BJ (cell line): ENCODE data around the gene NUDT9. TPM values are rescaled to one million over a fixed set of nuclear protein-coding genes. Genes with fewer than 3 reads are reported as not detected.
"Not testable (repeated sequence)": the region's sequence is repeated elsewhere in the genome, so short reads cannot be mapped to it uniquely, and the experiment has no call there.

Source experiments
- CTCF ChIA-PET: fragments of 350-600 bp; formaldehyde crosslinking; extraction: SDS; loops from one replicate; lab custom pipeline; 2021; ENCODE audit warnings: antibody characterized with exemption, inconsistent platforms; lab: Yijun Ruan, JAX
- POLR2A ChIA-PET: fragments of 300-600 bp; sonication (Branson Sonifier 250); formaldehyde crosslinking; extraction: SDS; loops from one replicate; lab custom pipeline; 2021; ENCODE audit warnings: antibody characterized with exemption; lab: Charles Lee
- DNase-seq: peaks from one replicate; pipeline ENCODE4 v3.0.0-alpha.2; 2011; ENCODE audit warnings: low read depth
- H3K27me3 ChIP-seq: 2 replicates; pipeline ENCODE4 v1.6.0; 2011; ENCODE audit warnings: low read length; ENCODE audit not compliant: control insufficient read depth, insufficient read depth
- H3K36me3 ChIP-seq: 2 replicates; pipeline ENCODE4 v1.5.1; 2011; ENCODE audit warnings: low read length; ENCODE audit not compliant: control insufficient read depth, insufficient read depth
- H3K4me3 ChIP-seq: 2 replicates; pipeline ENCODE4 v1.5.1; 2011; ENCODE audit warnings: low read depth, mild to moderate bottlenecking, control low read depth, low read length
- polyA plus RNA-seq: library from polyadenylated mRNA; depleted of rRNA; stranded (reverse); fragments of >200 nt; gene quantifications from 2 replicates; pipeline ENCODE4 v1.2.3, GENCODE V29; 2011
- TF ChIP-seq, protein P1 (sequence below): IDR thresholded peaks from 2 replicates; pipeline ENCODE4 v1.5.1; 2011; ENCODE audit warnings: low read depth, mild to moderate bottlenecking, control low read depth, inconsistent platforms, low read length, moderate library complexity; ENCODE audit not compliant: insufficient read depth

Gene NUDT9
- polyA plus RNA-seq, 1 experiment, result 12.0 TPM

DNA sequence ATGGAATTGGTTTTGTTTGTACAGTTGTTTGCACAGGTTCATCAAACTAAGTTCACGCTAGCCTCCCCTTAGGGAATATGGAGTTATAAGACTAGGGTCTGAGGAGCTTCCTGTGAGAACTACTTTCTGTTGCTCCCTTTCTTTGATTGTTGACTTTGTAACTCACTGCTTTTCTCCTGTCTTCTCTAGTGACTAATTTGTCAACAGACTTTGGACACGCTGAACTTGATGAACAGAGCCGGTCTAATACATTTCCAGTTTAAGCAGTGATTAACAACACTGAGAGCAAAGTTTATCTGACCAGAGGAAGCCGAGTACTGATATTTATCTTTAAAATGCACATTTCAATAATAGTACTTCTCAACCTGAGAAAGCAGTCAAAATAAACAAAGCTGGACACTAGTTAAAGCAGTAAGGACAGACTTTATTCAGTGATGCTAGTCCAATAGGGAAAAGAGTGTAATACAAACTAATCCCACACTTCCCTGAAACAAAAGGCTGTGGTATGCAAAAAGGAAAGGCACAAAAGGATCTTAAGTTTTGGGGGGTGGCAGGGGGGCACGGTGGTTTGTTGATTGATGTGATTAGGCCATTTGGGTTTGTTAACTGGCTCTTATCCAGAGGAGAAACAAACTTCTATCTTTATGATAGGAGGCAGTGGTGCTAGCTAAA lies 2.7 kb upstream of the NUDT9 start:
- TF ChIP-seq, protein P1, sequence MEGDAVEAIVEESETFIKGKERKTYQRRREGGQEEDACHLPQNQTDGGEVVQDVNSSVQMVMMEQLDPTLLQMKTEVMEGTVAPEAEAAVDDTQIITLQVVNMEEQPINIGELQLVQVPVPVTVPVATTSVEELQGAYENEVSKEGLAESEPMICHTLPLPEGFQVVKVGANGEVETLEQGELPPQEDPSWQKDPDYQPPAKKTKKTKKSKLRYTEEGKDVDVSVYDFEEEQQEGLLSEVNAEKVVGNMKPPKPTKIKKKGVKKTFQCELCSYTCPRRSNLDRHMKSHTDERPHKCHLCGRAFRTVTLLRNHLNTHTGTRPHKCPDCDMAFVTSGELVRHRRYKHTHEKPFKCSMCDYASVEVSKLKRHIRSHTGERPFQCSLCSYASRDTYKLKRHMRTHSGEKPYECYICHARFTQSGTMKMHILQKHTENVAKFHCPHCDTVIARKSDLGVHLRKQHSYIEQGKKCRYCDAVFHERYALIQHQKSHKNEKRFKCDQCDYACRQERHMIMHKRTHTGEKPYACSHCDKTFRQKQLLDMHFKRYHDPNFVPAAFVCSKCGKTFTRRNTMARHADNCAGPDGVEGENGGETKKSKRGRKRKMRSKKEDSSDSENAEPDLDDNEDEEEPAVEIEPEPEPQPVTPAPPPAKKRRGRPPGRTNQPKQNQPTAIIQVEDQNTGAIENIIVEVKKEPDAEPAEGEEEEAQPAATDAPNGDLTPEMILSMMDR, result no peak
- CTCF ChIA-PET, result interaction anchor here (1.0 to 2.0 kb wide), 2 partner anchors 28 to 45 kb away, joined by 5 to 7 read pairs; no protein-coding TSS in a partner anchor
- POLR2A ChIA-PET, result no interaction called here
- H3K27me3 ChIP-seq, result no peaks in the 10 kb centered on the region
- no peak for DNase-seq
- no peaks in the 10 kb centered on the region for H3K36me3 ChIP-seq
- H3K4me3 ChIP-seq, result no peak overlapping the region

DNA sequence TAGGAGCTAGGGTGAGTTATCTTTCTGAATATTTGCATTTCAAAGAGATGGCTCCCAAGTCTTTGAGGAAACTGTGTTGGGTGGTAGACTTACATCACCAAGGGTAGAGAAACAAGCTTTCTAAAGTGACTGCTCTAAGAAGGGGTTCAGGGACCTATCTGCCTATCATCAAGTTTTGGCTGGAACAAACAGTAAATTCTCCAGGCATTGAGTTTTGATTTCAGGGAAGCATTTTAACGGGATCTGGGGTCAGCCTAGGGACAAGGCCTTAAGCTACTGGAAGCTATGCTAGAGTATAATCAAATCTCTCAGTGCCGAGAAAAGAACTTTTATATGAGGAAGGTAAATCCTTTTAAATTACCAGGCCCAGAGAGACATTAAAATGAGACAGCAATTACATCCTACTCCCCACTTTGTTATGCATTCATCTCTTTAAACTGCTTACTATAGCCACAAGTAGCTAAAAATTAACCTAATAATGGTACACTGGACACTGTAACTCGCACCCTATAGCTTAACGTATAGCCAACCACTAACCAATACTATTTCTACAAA lies 2.0 kb upstream of the NUDT9 start:
- DNase-seq, result no peak
- Histone ChIP-seq H3K36me3 (no peaks in the 10 kb centered on the region), H3K27me3 (no peaks in the 10 kb centered on the region), H3K4me3 (no peak overlapping the region)
- CTCF ChIA-PET, result interaction anchor here (1.0 to 2.0 kb wide), 3 partner anchors 13 to 45 kb away, joined by 3 to 7 read pairs (median 5); no protein-coding TSS in a partner anchor
- TF ChIP-seq, protein P1, result no peak
- POLR2A ChIA-PET, result no interaction called here

DNA sequence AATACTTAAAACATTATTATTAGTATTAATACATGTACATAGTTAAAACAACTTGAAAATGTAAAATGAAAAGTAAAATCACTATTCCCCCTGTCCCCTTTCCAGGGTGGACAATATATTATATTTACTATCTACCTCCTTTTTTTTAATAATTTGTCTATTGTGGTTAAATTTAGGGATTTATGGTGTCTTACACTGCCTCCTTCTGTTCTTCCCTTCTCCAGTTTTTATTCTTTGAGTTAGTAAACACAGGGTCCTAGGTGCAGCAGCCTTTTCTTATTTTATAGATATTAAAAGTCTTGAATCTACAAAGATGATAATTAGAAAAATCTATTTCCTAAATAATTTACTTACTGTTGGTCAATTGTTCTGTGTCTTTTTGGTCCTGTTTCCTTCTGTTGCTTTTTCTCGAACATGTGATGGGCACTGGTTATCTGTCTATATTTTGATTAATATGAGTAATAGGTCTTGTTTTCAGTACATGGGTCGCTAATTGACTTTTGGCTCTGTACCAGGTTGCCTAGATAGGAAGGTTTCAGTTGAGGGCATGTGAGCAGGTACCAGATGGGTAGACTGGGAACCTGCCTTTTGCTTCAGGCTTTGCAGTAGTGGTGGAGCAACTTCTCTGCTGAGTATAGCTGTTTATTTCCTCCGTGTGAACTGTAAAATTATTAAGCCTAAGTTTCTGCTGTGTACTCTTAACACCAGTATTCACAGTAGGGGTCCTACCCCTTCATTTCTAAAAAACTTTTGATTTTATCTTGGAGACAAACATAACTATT lies 1.1 kb downstream of the NUDT9 start:
- DNase-seq, result no peak
- ChIA-PET CTCF (no interaction called here), POLR2A (no interaction called here)
- Histone ChIP-seq H3K4me3 (peak overlapping the region; percentile 77), H3K36me3 (no peaks in the 10 kb centered on the region), H3K27me3 (no peaks in the 10 kb centered on the region)
- TF ChIP-seq, protein P1, result no peak

DNA sequence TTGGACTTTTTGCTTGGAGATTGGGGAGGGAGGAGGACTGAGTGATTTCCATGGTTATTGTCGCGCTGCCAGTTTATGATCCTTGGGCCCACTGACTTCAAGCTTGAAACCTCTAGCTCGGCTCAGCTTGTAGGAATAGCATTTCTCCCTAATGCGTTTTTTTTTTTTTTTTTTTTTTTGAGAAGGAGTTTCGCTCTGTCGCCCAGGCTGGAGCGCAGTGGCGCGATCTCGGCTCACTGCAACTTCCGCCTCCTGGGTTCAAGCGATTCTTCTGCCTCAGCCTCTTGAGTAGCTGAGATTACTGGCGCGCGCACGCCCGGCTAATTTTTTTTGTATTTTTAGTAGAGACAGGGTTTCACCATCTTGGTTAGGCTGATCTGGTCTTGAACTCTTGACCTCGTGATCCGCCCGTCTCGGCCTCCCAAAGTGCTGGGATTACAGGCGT lies 1.7 kb downstream of the NUDT9 start:
- POLR2A ChIA-PET, H3K36me3 ChIP-seq, H3K27me3 ChIP-seq, CTCF ChIA-PET, H3K4me3 ChIP-seq, DNase-seq: not testable (repeated sequence)

DNA sequence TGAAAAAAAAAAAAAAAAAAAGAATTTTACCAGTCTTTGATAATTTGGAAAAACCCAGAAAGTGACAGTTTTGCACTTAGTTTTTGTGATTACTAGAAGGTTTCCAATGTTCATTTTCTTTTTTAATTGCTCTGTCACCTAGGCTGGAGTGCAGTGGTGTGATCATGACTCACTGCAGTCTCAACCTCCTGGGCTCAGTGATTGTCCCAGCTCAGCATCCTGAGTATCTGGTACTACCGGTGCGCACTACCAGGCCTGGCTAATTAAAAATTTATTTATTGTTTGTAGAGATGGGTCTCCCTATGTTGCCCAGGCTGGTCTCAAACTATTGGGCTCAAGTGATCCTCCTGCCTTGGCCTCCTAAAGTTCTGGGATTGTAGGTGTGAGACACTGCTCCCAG lies 3.3 kb downstream of the NUDT9 start:
- Histone ChIP-seq H3K27me3 (no peaks in the 10 kb centered on the region), H3K4me3 (no peak overlapping the region), H3K36me3 (no peaks in the 10 kb centered on the region)
- DNase-seq, result no peak
- POLR2A ChIA-PET, result no interaction called here
- CTCF ChIA-PET, result no interaction called here
- TF ChIP-seq, protein P1, result no peak
